SU-DHL-6 (cell line): Measurements from ENCODE around the gene DOCK8.

ENCODE experiments used
- EZH2phosphoT487 ChIP-seq: fragments of 200-600 bp; sonication (generic), shearing (Covaris generic); conservative IDR thresholded peaks from 2 replicates; pipeline ENCODE4 v1.6.1; 2018; ENCODE audit warnings: mild to moderate bottlenecking, antibody characterized with exemption, low read length, moderate library complexity, mixed read lengths
- TF ChIP-seq, protein P1 (sequence below): fragments of 200-600 bp; sonication (generic); IDR thresholded peaks from one replicate; pipeline ENCODE4 v1.5.1; 2017; ENCODE audit warnings: antibody characterized with exemption, mild to moderate bottlenecking, low read length, moderate library complexity; ENCODE audit not compliant: insufficient read depth, poor library complexity, severe bottlenecking

DNA sequence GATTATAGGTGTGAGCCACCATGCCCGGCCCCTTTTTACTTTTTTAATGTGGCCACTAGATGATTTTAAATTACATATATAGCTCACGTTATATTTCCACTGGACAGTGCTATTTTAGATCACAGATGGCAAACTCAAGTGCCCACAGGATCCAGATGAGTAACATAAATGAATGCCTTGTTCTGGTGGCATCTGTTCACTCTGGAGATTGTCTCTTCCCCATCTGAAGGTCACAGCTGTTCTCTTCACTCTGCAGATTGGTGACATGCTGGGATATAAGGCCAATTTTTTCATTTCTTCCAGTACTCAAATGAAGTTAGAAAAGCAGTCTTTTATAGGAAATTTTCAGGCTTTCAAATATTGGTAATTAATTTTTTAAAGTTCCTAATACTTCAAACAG lies 160.1 kb downstream of the DOCK8 start:
- TF ChIP-seq, protein P1, sequence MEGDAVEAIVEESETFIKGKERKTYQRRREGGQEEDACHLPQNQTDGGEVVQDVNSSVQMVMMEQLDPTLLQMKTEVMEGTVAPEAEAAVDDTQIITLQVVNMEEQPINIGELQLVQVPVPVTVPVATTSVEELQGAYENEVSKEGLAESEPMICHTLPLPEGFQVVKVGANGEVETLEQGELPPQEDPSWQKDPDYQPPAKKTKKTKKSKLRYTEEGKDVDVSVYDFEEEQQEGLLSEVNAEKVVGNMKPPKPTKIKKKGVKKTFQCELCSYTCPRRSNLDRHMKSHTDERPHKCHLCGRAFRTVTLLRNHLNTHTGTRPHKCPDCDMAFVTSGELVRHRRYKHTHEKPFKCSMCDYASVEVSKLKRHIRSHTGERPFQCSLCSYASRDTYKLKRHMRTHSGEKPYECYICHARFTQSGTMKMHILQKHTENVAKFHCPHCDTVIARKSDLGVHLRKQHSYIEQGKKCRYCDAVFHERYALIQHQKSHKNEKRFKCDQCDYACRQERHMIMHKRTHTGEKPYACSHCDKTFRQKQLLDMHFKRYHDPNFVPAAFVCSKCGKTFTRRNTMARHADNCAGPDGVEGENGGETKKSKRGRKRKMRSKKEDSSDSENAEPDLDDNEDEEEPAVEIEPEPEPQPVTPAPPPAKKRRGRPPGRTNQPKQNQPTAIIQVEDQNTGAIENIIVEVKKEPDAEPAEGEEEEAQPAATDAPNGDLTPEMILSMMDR, result no peak
- TF ChIP-seq EZH2phosphoT487, result no peak
